WTC11 (cell line): ENCODE results near the gene SRMS.

ENCODE experiments used
- TF ChIP-seq, protein P1 (sequence below): fragments of 200-600 bp; IDR thresholded peaks from 2 replicates; pipeline ENCODE4 v1.8.0; 2022; ENCODE audit warnings: antibody characterized with exemption
- TF ChIP-seq, protein P2 (sequence below): sonication (generic); formaldehyde crosslinking; IDR thresholded peaks from 2 replicates; pipeline ENCODE4 v1.8.1; 2023; ENCODE audit warnings: mild to moderate bottlenecking, missing genetic modification reagents

DNA sequence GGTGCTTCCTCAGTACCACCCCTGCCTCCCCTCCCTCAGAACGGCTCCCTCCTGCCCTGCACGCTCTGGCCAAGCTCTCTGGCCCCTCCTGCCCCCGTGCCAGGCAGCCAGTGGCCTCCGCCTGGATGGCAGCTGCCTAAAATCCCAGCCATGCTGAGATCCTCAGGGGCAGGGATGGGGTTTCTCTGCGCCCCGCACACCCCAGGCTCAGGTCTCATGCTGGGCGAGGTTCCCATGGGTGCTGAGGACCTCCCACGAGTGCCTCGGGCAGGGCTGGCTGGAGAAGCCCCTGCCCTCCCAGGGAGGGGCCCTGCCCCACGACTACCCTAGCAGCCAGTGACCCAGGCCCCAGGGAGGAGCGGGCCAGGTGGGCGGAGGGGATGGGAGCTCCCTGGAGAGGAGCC lies 13.1 kb downstream of the SRMS start:
- TF ChIP-seq, protein P1, sequence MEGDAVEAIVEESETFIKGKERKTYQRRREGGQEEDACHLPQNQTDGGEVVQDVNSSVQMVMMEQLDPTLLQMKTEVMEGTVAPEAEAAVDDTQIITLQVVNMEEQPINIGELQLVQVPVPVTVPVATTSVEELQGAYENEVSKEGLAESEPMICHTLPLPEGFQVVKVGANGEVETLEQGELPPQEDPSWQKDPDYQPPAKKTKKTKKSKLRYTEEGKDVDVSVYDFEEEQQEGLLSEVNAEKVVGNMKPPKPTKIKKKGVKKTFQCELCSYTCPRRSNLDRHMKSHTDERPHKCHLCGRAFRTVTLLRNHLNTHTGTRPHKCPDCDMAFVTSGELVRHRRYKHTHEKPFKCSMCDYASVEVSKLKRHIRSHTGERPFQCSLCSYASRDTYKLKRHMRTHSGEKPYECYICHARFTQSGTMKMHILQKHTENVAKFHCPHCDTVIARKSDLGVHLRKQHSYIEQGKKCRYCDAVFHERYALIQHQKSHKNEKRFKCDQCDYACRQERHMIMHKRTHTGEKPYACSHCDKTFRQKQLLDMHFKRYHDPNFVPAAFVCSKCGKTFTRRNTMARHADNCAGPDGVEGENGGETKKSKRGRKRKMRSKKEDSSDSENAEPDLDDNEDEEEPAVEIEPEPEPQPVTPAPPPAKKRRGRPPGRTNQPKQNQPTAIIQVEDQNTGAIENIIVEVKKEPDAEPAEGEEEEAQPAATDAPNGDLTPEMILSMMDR = no peak
- TF ChIP-seq, protein P2, sequence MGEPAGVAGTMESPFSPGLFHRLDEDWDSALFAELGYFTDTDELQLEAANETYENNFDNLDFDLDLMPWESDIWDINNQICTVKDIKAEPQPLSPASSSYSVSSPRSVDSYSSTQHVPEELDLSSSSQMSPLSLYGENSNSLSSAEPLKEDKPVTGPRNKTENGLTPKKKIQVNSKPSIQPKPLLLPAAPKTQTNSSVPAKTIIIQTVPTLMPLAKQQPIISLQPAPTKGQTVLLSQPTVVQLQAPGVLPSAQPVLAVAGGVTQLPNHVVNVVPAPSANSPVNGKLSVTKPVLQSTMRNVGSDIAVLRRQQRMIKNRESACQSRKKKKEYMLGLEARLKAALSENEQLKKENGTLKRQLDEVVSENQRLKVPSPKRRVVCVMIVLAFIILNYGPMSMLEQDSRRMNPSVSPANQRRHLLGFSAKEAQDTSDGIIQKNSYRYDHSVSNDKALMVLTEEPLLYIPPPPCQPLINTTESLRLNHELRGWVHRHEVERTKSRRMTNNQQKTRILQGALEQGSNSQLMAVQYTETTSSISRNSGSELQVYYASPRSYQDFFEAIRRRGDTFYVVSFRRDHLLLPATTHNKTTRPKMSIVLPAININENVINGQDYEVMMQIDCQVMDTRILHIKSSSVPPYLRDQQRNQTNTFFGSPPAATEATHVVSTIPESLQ (CRISPR knock-in tag) = no peak
